ENCODE results near the gene ZMYND11.

ZMYND11 gene

GRCh38 chr10:215444-215843 lies 80.2 kb downstream of the ZMYND11 start:
- TF ChIP-seq CTCF (IDR thresholded peaks at IDR 0.05; ENCODE audit: low read depth, low read length), result no peak
- H3K4me3 ChIP-seq (ENCODE audit: low read depth, low read length), result no peak overlapping the region

DNA sequence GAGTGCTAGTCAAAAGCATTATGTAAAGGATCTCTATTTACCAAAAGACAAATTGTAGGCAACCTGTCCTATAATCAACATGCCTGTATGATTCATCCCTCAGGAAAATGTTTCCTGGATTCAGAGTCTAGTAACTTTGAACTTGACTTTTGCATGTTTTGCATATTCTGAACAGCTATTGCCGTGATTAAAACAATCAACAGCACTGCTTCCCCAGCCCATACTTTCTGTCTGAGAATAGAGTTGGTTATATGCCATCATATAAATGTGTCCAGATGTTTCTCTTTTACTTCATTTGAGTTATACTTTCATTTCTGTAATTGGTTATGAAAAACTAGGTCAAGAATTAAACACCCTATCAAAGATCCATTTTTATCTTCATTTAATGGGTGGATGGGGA lies 83.5 kb downstream of the ZMYND11 start:
- no peak overlapping the region for H3K4me3 ChIP-seq (ENCODE audit: low read depth, low read length)
- TF ChIP-seq CTCF (IDR thresholded peaks at IDR 0.05; ENCODE audit: low read depth, low read length), result no peak

DNA sequence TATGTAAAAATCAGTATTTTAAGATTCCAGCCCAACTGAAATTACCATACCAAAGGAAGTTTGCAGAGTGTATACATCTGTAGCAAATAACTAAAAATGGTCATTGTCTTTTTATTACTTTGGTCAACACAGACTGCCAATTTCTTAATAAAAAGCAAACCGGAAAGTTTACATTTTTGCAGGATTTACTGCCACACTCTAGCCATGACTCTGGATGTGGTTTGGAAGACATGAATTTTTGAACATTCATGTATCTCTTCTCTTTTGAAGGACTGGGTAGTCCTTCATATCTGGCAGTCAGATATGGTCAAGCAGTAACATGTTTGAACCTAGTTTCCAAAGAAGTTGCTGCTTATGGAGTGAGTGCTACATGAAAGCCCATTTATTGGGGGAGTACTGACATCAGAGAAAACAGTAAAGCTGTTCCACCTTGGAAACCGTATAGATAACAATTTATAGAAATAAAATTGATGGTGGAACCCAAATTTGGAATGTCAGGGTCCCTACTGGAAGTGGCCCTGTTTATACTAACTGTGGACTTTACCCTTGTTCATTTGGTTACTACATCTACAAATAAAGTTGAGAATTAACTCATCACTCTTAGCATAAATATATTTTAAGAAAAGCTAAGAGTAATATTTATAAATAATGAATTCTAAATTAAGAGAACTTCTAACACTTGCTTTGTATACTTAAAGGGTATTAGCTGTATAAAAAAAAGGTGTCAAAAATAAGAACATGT lies 84.6 kb downstream of the ZMYND11 start:
- no peak overlapping the region for H3K4me3 ChIP-seq (ENCODE audit: low read depth, low read length)
- TF ChIP-seq CTCF (IDR thresholded peaks at IDR 0.05; ENCODE audit: low read depth, low read length), result no peak

DNA sequence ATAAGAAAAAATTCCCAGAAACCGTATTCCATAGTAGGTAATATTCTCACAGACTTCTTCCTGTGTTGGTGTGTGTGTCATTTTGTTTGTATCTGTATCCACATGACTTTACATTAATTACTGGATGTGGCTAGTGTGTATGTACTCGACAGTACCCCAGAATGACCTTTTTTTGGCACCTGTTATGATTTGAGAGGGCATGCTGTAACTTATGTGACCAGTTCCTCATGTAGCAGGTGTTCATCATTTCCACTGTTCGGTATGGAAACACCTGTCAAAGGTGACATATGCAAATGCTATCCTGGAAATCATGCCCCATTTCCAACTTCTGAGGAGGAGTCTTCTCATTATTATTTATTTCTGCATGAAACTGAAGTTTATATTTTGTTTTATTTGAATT lies 89.3 kb downstream of the ZMYND11 start:
- no peak overlapping the region for H3K4me3 ChIP-seq (ENCODE audit: low read depth, low read length)
- no peak for TF ChIP-seq CTCF (IDR thresholded peaks at IDR 0.05; ENCODE audit: low read depth, low read length)

DNA sequence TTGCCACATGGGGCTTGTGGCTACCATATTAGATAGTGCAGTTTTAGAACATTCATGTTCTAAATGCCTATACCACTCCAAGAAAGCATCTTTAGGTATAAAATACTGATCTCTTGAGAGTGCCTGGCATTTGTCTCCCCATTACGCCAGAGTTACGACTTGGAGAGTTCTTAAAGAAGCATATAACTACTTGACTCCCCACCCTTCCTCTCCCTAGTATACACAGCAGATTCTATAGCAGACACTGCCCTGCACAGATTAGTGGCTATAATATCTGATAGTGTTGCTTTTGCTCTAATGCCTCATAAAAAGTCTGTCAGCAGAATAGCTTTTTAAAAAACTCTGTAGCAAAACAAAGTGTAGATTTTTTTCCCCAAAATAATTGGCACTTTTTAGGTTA lies 90.8 kb downstream of the ZMYND11 start:
- no peak overlapping the region for H3K4me3 ChIP-seq (ENCODE audit: low read depth, low read length)
- no peak for TF ChIP-seq CTCF (IDR thresholded peaks at IDR 0.05; ENCODE audit: low read depth, low read length)

- no peak overlapping the region for H3K4me3 ChIP-seq (ENCODE audit: low read depth, low read length)
- TF ChIP-seq CTCF (IDR thresholded peaks at IDR 0.05; ENCODE audit: low read depth, low read length), result no peak
These were observed 91.8 kb downstream of the ZMYND11 start for GRCh38 chr10:227014-227413.

DNA sequence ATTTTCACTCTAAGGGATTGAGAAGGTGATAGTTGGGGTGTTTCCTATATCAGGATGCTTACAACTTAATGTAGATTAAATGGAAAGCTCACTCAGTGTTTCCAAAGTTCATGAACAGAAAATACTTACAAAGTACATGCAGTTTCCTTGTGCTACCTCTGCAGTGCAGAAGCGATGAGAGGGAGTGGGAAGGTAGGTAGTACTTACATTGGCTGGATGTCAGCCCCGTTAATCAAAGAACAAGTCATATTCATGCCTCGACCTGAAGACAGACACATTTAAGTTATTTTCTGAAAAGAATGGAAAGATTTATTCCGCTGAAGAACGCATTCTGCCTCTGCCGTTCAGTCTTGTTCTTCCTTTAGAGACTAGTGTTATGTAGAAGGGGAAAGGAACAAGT lies 93.1 kb downstream of the ZMYND11 start:
- H3K4me3 ChIP-seq (ENCODE audit: low read depth, low read length), result no peak overlapping the region
- TF ChIP-seq CTCF (IDR thresholded peaks at IDR 0.05; ENCODE audit: low read depth, low read length), result no peak

All from WI38 (cell line).